Prostate gland (tissue), 2 donors: ENCODE results near the gene SIDT1. TPM values are rescaled to one million over a fixed set of nuclear protein-coding genes. Genes with fewer than 3 reads are reported as not detected.

Experiments used
- DNase-seq: peaks from one replicate; pipeline ENCODE4 v3.0.0-alpha.2; 2019; ENCODE audit warnings: low spot score
- H3K27ac ChIP-seq, 2 donors: fragments of 200-600 bp; sonication (generic); 2 replicates each; pipeline ENCODE4 v1.5.1; 2017 to 2019
- H3K27me3 ChIP-seq: fragments of 200-600 bp; sonication (generic); replicated peaks from 2 replicates; pipeline ENCODE4 v1.5.1; 2019; ENCODE audit not compliant: insufficient read depth
- H3K36me3 ChIP-seq, 2 donors: fragments of 200-600 bp; sonication (generic); 1 replicate in 1 of 2; 2 replicates in 1 of 2; pipeline versions ENCODE4 v1.5.1 to v1.8.1; 2017 to 2019
- H3K4me1 ChIP-seq: fragments of 200-600 bp; sonication (generic); replicated peaks from 2 replicates; pipeline ENCODE4 v1.5.1; 2019
- H3K4me3 ChIP-seq, 2 donors: fragments of 200-600 bp; sonication (generic); 2 replicates each; pipeline ENCODE4 v1.5.1; 2017 to 2019
- H3K9me3 ChIP-seq: fragments of 200-600 bp; sonication (generic); 2 replicates; pipeline ENCODE4 v1.5.1; 2017
- CTCF ChIP-seq, 4 experiments: fragments of 200-600 bp in 2 of 4; fragments of 450-650 bp in 2 of 4; sonication (generic) in 2 of 4; IDR thresholded peaks; 1 replicate in 3 of 4; 2 replicates in 1 of 4; pipeline ENCODE4 v1.5.1; 2016 to 2019; ENCODE audit warnings: antibody characterized with exemption in 4 of 4, mild to moderate bottlenecking in 2 of 4, moderate library complexity in 2 of 4
- POLR2A ChIP-seq: fragments of 450-650 bp; IDR thresholded peaks from one replicate; pipeline ENCODE4 v1.6.1; 2016; ENCODE audit warnings: antibody characterized with exemption, mild to moderate bottlenecking
- POLR2AphosphoS5 ChIP-seq: sonication (generic); formaldehyde crosslinking; IDR thresholded peaks from one replicate; pipeline ENCODE4 v1.6.1; 2017; ENCODE audit warnings: antibody characterized with exemption
- WGBS: methylation state at CpG from one replicate; pipeline ENCODE4 v1.1.5; 2018; 5-methylcytosine and 5-hydroxymethylcytosine counted together
- intact Hi-C: fragments of 100-400 bp; cut with DNase I; formaldehyde crosslinking; loops from one replicate; pipeline ENCODE4 v1.14.2; 2022
- total RNA-seq, 2 donors: library from RNA; depleted of rRNA; stranded (reverse); fragments of >200 nt; gene quantifications; one replicate each; pipeline ENCODE4 v1.1.0, GENCODE V29; 2016

The SIDT1 gene
- total RNA-seq, 2 donors from 2014 or later: 19.9 to 31.2 TPM

GRCh38 chr3:113623811-113624210 lies 91.5 kb downstream of the SIDT1 start:
- Histone ChIP-seq H3K4me3 (no peak overlapping the region), H3K27me3 (no peaks in the 10 kb centered on the region), H3K36me3 (no peaks in the 10 kb centered on the region), H3K9me3 (no peaks in the 10 kb centered on the region), H3K4me1 (no peaks in the 10 kb centered on the region), H3K27ac (no peak overlapping the region)
- 89% methylated on average over 7 of the region's 7 CpGs for WGBS
- intact Hi-C loops: loop anchor here (10.0 kb wide), 1 partner anchor 111 kb away; no protein-coding TSS in a partner anchor
- no peak for DNase-seq
- no peak for TF ChIP-seq CTCF (IDR thresholded peaks at IDR 0.05)
- TF ChIP-seq POLR2AphosphoS5: no peak
- no peak for TF ChIP-seq POLR2A

- TF ChIP-seq POLR2A (no peak), CTCF (IDR thresholded peaks at IDR 0.05) (no peak), POLR2AphosphoS5 (no peak)
- Histone ChIP-seq H3K9me3 (no peaks in the 10 kb centered on the region), H3K27me3 (no peaks in the 10 kb centered on the region), H3K4me1 (no peaks in the 10 kb centered on the region), H3K36me3 (no peaks in the 10 kb centered on the region), H3K4me3 (no peak overlapping the region), H3K27ac (no peak overlapping the region)
- intact Hi-C loops: loop anchor here (5.0 to 10.0 kb wide), 2 partner anchors 109 to 129 kb away; no protein-coding TSS in a partner anchor
- no peak for DNase-seq
- WGBS: 79% methylated on average over 12 of the region's 12 CpGs
These were observed 93.5 kb downstream of the SIDT1 start for GRCh38 chr3:113625834-113626233.

GRCh38 chr3:113626503-113627371 lies 94.4 kb downstream of the SIDT1 start:
- Histone ChIP-seq H3K4me1 (no peaks in the 10 kb centered on the region), H3K4me3 (no peak overlapping the region), H3K9me3 (no peaks in the 10 kb centered on the region), H3K27me3 (no peaks in the 10 kb centered on the region), H3K27ac (no peak overlapping the region), H3K36me3 (no peaks in the 10 kb centered on the region)
- no peak for TF ChIP-seq POLR2AphosphoS5
- no peak for TF ChIP-seq POLR2A
- TF ChIP-seq CTCF (IDR thresholded peaks at IDR 0.05): peak; percentile 25 to 79 (median 62)
- intact Hi-C loops: loop anchor here (5.0 to 10.0 kb wide), 2 partner anchors 108 to 129 kb away; no protein-coding TSS in a partner anchor
- peak; percentile 34 for DNase-seq
- 23% methylated on average over 10 of the region's 10 CpGs for WGBS

GRCh38 chr3:113628316-113628715 lies 96.0 kb downstream of the SIDT1 start:
- intact Hi-C loops: loop anchor here (5.0 to 10.0 kb wide), 2 partner anchors 106 to 131 kb away; no protein-coding TSS in a partner anchor
- H3K4me1 ChIP-seq: no peaks in the 10 kb centered on the region
- H3K27me3 ChIP-seq: no peaks in the 10 kb centered on the region
- 97% methylated on average over 2 of the region's 2 CpGs for WGBS
- no peak overlapping the region for H3K27ac ChIP-seq
- no peak for DNase-seq
- H3K9me3 ChIP-seq: no peaks in the 10 kb centered on the region
- no peak overlapping the region for H3K4me3 ChIP-seq
- H3K36me3 ChIP-seq: no peaks in the 10 kb centered on the region
- TF ChIP-seq POLR2A (no peak), POLR2AphosphoS5 (no peak), CTCF (IDR thresholded peaks at IDR 0.05) (no peak)
